Kasumi-1 (cell line): ENCODE results near the gene BACE1-AS.
"Not testable (repeated sequence)": the region's sequence is repeated elsewhere in the genome, so short reads cannot be mapped to it uniquely, and the experiment has no call there.

Source experiments
- DNase-seq, 2 experiments: peaks; one replicate each; lab custom pipeline; 2025; lab: John Stamatoyannopoulos, UW

Gene BACE1-AS

GRCh38 chr11:117290809-117291396, at the start of gene BACE1-AS:
Gene BACE1-AS (plus strand): TSS chr11:117291346.
- DNase-seq: no peak

DNA sequence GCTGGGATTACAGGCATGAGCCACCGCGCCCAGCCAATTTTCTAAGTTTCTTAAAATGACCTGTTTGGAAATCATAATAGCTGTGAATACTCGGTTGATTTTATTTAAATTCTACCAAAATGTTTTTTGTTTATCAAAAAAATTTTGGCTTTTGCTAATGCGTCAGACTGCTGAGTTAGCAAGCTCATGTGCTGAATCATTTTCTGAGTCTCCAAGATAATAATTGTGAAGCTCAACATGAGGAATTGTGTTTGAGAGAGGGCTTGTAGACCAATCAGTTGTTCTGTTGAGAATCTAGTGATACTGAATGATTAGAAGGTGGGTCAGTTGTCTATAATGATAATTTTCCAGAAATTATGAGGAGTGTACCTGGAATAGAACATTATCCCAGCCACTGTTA, 42.8 kb upstream of the BACE1-AS start:
- DNase-seq: no peak

DNA sequence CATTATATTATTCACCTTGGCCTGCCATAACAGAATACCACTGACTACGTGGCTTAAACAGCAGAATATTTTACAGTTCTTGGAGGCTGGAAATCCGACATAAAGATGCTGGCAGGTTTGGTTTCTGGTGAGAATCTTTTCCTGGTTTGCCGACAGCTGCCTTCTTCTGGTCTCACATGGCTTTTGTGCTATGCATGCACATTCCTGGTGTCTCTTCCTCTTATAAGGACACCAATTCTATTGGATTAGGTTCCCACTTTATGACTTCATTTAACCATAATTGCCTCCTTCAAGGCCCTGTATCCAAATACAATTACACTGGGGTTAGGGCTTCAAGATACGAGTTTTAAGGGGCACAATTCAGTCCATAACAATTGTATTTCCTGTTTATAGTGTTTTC, 41.6 kb upstream of the BACE1-AS start:
- DNase-seq: no peak

DNA sequence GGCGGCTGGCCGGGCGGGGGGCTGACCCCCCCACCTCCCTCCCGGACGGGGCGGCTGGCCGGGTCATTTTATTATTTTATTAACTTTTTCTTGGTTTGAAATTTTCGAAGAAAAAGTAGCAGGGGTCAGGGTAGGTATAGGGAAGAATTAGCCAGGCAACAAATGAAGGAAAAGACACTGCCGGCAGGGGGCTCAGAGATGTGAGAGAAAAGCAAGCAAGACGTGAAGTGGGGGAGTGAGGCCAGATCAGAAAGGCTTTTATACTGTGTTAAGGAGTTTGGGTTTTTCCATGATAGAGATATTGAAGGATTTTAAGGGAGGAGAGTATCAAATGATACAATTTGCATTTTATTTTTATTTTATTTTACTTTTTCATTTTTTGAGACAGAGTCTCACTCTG, 39.6 kb upstream of the BACE1-AS start:
- no peak for DNase-seq

DNA sequence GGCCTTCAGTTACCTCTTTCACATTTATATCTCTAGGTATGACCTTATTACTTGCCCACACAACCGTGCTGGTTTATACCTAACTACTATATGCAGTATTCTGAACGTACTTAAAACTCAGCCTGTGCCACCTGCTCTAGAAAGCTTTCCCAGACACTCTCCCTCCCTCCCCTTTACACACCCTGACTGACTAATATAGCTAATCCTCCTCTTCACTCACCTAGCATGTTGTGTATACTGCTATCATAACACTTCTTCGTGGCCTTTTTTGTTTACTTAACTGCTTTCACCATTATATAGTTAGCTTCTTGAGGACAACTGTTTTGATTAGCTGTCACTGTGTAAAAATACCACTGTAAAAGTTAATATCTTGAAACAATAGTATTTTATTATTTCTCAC, 35.2 kb upstream of the BACE1-AS start:
- no peak for DNase-seq

DNA sequence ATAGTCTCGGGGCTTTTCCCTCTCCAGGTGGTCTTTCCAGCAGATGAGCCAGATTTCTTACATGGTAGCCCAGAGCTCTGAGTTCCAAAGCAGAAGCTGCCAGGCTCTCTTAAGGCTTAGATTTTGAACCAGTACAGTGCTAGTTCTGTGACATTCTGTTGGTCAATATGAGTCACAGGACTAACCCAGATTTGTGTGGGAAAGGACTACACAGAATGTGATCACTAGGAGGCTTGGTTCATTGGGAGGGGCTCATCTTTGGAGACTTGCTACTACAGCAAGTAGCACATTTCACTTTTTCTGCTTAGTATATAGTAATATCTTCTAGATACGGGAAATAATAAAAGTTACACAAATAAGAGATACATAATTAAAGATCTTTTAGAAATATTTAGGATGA, 34.6 kb upstream of the BACE1-AS start:
- no peak for DNase-seq

DNA sequence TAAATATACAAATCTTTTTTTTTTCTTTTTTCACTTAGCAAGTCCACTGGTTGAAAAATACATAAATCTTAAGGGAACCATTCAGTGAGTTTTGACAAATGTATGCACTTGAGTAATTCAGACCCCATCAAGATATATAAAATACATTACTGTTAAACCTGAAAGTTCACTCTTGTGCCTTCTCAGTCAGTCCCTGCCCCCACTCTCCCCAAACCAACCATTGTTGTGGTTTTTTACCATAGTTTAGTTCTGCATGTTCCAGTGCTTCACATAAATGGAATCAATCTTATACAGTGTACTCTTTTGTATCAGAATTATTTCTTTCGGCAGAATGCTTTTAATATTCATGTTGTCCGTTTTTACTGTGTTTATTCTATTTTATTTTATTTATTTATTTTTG, 32.6 kb upstream of the BACE1-AS start:
- no peak for DNase-seq

GRCh38 chr11:117259417-117259816, 31.7 kb upstream of the BACE1-AS start:
- DNase-seq: no peak

DNA sequence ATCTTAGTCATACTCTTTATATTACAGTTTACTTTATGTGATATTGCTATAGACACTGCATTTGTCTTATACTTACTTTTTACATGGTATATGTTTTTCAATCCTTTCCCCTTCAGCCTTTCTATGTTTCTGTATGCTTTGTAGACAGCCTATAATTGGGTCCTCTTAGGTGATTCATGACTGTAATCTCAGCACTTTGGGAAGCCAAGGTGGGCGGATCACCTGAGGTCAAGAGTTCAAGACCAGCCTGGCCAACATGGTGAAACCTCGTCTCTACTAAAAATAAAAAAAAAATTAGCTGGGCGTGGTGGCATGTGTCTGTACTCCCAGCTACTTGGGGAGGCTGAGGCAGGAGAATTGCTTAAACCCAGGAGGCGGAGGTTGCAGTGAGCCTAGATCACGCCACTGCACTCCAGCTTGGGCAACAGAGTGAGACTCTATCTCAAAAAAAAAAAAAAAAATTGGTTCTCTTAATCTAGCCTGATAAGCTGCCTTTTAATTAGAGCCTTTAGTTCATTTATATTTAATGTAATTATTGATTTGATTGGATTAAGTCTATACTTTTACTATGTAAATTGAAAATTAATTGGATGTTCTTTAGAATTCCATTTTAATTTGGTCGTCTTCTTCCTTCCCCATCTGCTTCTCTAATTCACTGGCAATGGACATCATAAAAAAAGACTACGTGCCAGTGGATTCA, 26.4 kb upstream of the BACE1-AS start:
- not testable (repeated sequence) for DNase-seq

DNA sequence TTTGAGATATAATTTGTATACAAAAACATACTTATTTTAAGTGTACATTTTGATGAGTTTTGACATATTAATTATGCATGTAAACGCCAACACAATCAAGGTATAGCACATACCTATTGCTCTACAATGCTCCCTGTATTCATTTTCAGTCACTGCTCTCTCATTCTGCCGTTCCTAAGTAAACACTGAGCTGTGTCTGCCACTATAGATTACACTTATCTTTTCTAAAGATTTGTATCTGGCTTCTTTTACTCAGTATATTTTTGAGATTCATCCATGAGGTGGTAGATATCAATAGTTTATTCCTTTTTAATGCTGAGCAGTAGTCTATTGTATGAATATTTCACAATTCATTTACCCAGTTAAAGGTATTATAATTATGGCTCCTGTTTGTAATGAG, 25.4 kb upstream of the BACE1-AS start:
- DNase-seq: no peak

DNA sequence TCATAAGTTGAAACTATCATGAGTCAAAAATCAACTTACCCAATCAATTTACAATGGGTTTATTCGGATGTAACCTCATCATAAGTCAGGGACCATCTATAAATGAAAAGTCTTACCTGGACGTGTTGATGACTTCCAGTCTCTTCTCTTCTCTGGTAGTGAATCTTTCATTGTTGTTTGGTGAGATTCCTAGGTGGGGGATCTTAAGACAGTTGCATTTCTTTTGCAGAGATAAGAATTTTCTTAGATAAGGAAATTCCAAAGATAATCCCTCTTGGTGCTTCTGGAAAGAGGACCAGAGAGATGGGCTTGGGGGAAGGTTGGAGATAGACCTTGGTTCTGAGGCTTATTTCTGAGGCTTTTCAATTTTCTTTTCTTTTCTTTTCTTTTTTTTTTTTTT, 21.3 kb upstream of the BACE1-AS start:
- no peak for DNase-seq

GRCh38 chr11:117271208-117271607, 19.9 kb upstream of the BACE1-AS start:
- DNase-seq: no peak

GRCh38 chr11:117272175-117272574, 19.0 kb upstream of the BACE1-AS start:
- DNase-seq: peak; percentile 54 to 61

DNA sequence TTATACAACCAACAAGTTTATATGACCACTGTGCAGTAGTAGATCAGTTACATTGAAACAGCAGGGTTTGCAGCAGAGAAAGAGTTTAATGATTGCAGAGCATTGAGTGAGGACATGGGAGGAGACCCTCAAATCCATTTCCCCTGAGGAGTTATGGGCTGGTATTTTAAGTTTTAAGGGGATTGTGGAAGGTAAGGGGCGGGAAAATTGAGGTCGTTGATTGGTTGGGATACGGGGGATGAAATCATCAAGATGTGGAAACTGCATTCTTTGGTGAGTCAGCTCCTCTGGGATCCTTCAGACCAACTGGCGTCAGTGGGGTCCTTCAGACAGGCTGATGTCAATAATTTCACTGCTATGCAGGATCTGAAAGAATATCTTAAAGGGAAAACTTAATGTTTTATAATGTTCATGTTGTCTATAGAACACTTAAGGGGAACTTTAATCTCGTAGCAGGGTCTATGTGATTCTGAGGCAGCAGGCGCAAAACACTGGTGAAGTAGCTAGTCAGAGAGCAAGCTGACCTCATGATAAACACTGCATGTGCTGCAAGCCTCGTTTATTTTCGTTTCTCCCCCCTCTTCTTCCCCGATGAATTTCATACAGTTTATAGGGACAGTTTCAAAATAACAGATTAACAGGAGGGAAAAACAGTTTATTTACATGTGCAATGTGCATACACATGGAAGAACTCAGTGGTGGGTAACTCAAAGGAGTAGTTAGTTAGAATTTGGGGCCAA, 17.4 kb upstream of the BACE1-AS start:
- DNase-seq: no peak

DNA sequence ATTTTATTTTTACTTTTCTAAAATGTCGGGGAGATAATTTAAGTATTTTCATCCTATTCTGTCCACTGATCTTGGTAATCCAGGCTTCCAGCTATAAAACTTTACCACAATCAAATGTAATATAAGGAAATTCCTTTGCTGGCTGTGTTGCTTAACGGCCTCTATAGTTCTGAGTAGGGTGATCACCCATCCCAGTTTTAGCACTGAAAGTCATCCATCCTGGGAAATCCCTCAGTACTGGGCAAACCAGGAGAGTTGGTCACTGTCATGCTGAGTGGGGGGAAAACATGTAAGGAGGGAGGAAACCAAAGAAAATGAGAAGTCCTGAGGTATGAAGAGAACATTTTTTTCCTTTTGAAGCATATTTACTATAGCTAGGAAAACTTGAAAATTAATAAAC, 12.8 kb upstream of the BACE1-AS start:
- no peak for DNase-seq

GRCh38 chr11:117279711-117280376, 11.3 kb upstream of the BACE1-AS start:
- DNase-seq: no peak

- DNase-seq: no peak
Measured at GRCh38 chr11:117281159-117281558, 10.0 kb upstream of the BACE1-AS start.

DNA sequence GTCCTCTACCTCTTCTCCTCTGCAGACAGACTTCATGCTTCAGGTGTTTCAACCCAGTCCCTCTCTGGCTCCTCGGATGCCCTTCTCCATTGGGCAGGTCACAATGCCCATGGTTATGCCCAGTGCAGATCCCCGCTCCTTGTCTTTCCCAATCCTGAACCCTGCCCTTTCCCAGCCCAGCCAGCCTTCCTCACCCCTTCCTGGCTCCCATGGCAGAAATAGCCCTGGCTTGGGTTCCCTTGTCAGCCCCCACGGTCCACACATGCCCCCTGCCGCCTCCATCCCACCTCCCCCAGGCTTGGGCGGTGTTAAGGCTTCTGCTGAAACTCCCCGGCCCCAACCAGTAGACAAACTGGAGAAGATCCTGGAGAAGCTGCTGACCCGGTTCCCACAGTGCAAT, 9.3 kb upstream of the BACE1-AS start:
- no peak for DNase-seq

DNA sequence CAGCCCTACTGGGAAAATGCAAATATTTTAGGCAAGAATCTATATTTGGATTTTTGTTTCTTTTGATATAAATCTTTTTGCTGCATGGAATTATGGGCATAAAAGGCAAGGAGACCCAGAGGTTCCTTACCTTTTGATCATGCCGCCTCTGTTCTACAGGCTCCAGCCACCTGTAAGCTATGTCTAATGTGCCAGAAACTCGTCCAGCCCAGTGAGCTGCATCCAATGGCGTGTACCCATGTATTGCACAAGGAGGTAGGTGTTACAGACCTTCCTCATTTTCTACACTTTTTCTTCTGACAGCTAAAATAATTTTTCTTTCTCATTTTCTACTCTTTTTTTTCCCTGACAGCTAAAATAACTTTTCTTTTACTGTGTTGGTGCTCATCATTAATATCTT, 8.2 kb upstream of the BACE1-AS start:
- no peak for DNase-seq

DNA sequence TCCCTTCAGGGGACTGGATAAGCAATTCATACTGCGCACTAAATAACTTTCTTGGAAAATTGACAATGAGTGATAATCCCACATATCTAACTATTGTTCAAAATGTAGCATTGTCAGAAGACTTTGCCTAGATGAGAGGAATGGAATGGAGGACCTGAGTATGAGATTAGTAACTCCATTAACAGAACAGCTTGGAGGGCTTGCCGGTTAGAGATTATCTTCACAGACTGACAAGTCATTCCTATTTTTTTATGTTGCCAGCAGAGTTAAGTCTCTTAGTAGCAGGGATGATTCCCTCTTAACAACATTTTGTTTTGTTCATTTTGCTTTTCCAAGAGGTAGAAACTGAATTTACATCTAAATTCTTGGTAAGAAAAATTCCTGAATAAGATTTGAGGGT, 7.1 kb upstream of the BACE1-AS start:
- no peak for DNase-seq

- no peak for DNase-seq
Measured at GRCh38 chr11:117286588-117286987, 4.6 kb upstream of the BACE1-AS start.

GRCh38 chr11:117287668-117288067, 3.5 kb upstream of the BACE1-AS start:
- DNase-seq: no peak

DNA sequence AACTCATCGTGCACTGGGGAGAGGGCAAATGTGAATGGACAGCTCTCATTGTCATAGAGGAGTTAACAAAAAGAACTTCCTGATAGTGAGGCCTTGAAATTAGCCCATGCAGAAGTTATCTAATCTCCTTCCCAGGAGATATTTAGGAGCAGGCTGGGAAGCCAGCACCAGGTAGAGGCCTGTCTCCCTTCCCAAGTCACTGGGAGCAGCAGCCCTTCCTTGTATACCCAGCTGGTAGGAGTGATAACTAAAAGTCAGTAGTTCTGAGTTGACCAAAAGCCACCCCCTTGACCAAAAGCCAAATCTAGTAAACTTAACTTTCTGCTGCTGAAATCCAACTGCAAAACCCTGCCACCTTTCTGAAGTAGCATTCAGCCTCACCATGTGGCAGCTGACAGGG, 1.4 kb upstream of the BACE1-AS start:
- no peak for DNase-seq
